ENCODE results near the gene ZBTB5.
A peak's percentile ranks its signal among the peaks of the same experiment; 100 is the strongest.

- TF ChIP-seq TAF1 (IDR thresholded peaks at IDR 0.05; ENCODE audit: borderline replicate concordance, low read depth, low read length) (no peak), POLR2A (IDR thresholded peaks at IDR 0.05; ENCODE audit: low read depth, low read length) (no peak), POLR2AphosphoS5 (IDR thresholded peaks at IDR 0.05; ENCODE audit: low read depth, low read length) (0 out of 2 replicates have a peak, but pooled peaks have one; percentile 33)
Observed at GRCh38 chr9:37504605-37505004, 39.4 kb upstream of the ZBTB5 start.

All from GM12892 (cell line).